SK-N-SH (cell line): ENCODE measurements around the gene TFAP2E. TPM values are rescaled to one million over a fixed set of nuclear protein-coding genes. Genes with fewer than 3 reads are reported as not detected.

Source experiments
- CTCF ChIA-PET: fragments of 300-600, 350-600 bp; formaldehyde crosslinking; extraction: SDS; loops from one replicate; lab custom pipeline; 2021; lab: Yijun Ruan, JAX
- POLR2A ChIA-PET: fragments of 350-600 bp; sonication (Branson Sonifier 250); formaldehyde crosslinking; extraction: SDS; loops from one replicate; lab custom pipeline; 2020; ENCODE audit warnings: antibody characterized with exemption, inconsistent platforms; lab: Yijun Ruan, JAX
- DNase-seq: peaks from one replicate; pipeline ENCODE4 v3.0.0; 2012
- H2AFZ ChIP-seq: fragments of 200-600 bp; sonication (generic); 2 replicates; pipeline ENCODE4 v1.8.1; 2016; ENCODE audit warnings: antibody characterized with exemption, mild to moderate bottlenecking, low read depth
- H3F3A ChIP-seq: fragments of 200-600 bp; sonication (generic); replicated peaks from 2 replicates; pipeline ENCODE3; 2016; ENCODE audit warnings: antibody characterized with exemption, mild to moderate bottlenecking; ENCODE audit not compliant: insufficient read depth
- H3K27ac ChIP-seq, 2 experiments: fragments of 200-500 bp in 1 of 2; fragments of 200-600 bp in 1 of 2; sonication (Bioruptor generic) in 1 of 2; sonication (generic), shearing (Covaris generic) in 1 of 2; 2 replicates each; pipeline versions ENCODE4 v1.5.1 to v1.6.1; 2014 to 2016; ENCODE audit warnings: low read depth in 2 of 2, inconsistent platforms in 1 of 2, low read length in 1 of 2, mild to moderate bottlenecking in 1 of 2, mixed read lengths in 1 of 2
- H3K27me3 ChIP-seq: fragments of 200-600 bp; sonication (generic), shearing (Covaris generic); 2 replicates; pipeline ENCODE4 v1.6.1; 2016; ENCODE audit warnings: mixed run types; ENCODE audit not compliant: insufficient read depth
- H3K36me3 ChIP-seq, 2 experiments: fragments of 200-500 bp in 1 of 2; fragments of 200-600 bp in 1 of 2; sonication (Bioruptor generic) in 1 of 2; sonication (generic) in 1 of 2; replicated peaks in 1 of 2; 2 replicates each; pipeline versions ENCODE3 to v1.5.1; 2014 to 2016; ENCODE audit warnings: low read length in 1 of 2, mild to moderate bottlenecking in 1 of 2; ENCODE audit not compliant: insufficient read depth in 2 of 2, control insufficient read depth in 1 of 2
- H3K4me1 ChIP-seq, 2 experiments: fragments of 200-500 bp in 1 of 2; fragments of 200-600 bp in 1 of 2; sonication (Bioruptor generic) in 1 of 2; sonication (generic), shearing (Covaris generic) in 1 of 2; 2 replicates each; pipeline versions ENCODE4 v1.5.1 to v1.6.1; 2014 to 2016; ENCODE audit warnings: low read depth in 1 of 2, low read length in 1 of 2, mixed run types in 1 of 2; ENCODE audit not compliant: insufficient read depth in 2 of 2, control insufficient read depth in 1 of 2
- H3K4me2 ChIP-seq: fragments of 200-600 bp; sonication (generic), shearing (Covaris generic); 2 replicates; pipeline ENCODE4 v1.6.1; 2017; ENCODE audit warnings: mixed run types
- H3K4me3 ChIP-seq, 2 experiments: fragments of 200-500 bp in 1 of 2; fragments of 200-600 bp in 1 of 2; sonication (Bioruptor generic) in 1 of 2; sonication (generic), shearing (Covaris generic) in 1 of 2; 2 replicates each; pipeline versions ENCODE4 v1.5.1 to v1.8.1; 2014 to 2016; ENCODE audit warnings: low read depth in 2 of 2, inconsistent platforms in 1 of 2, low read length in 1 of 2, mild to moderate bottlenecking in 1 of 2, mixed read lengths in 1 of 2, moderate library complexity in 1 of 2
- H3K79me2 ChIP-seq: fragments of 200-600 bp; sonication (generic); 2 replicates; pipeline ENCODE4 v1.8.1; 2017; ENCODE audit warnings: mild to moderate bottlenecking; ENCODE audit not compliant: insufficient read depth
- H3K9ac ChIP-seq: fragments of 200-600 bp; sonication (generic); 2 replicates; pipeline ENCODE4 v1.6.1; 2017; ENCODE audit warnings: mixed run types
- H3K9me2 ChIP-seq: fragments of 200-600 bp; sonication (generic); 2 replicates; pipeline ENCODE4 v1.6.1; 2017; ENCODE audit warnings: mixed run types
- H3K9me3 ChIP-seq: fragments of 200-600 bp; sonication (generic); 2 replicates; pipeline ENCODE4 v1.6.1; 2017; ENCODE audit warnings: mixed run types, mild to moderate bottlenecking, moderate library complexity
- H4K20me1 ChIP-seq: fragments of 200-600 bp; sonication (generic); 2 replicates; pipeline ENCODE4 v1.6.1; 2017; ENCODE audit warnings: mild to moderate bottlenecking, mixed run types; ENCODE audit not compliant: insufficient read depth
- CTCF ChIP-seq: fragments of 200-600 bp; sonication (generic); IDR thresholded peaks from 2 replicates; pipeline ENCODE4 v1.6.1; 2017; ENCODE audit warnings: antibody characterized with exemption, mild to moderate bottlenecking, moderate library complexity
- ELF1 ChIP-seq: IDR thresholded peaks from 2 replicates; pipeline ENCODE4 v1.4.0; 2012
- FOXJ3 ChIP-seq: sonication (generic); formaldehyde crosslinking; IDR thresholded peaks from 2 replicates; pipeline ENCODE4 v1.5.1; 2020; ENCODE audit warnings: mild to moderate bottlenecking, missing genetic modification reagents
- IRF3 ChIP-seq: fragments of 150-350 bp; IDR thresholded peaks from 2 replicates; pipeline ENCODE4 v1.6.1; 2016; ENCODE audit warnings: mild to moderate bottlenecking, low read depth, low read length
- JUND ChIP-seq: IDR thresholded peaks from 2 replicates; pipeline ENCODE4 v1.4.0; 2012
- MEF2A ChIP-seq: IDR thresholded peaks from 2 replicates; pipeline ENCODE4 v1.4.0; 2012; ENCODE audit warnings: low read depth, borderline replicate concordance
- MXI1 ChIP-seq: IDR thresholded peaks from 2 replicates; pipeline ENCODE4 v1.6.1; 2012; ENCODE audit warnings: mild to moderate bottlenecking, low read depth, low read length, improper control_type of control experiment
- NRF1 ChIP-seq: IDR thresholded peaks from 2 replicates; pipeline ENCODE4 v1.6.1; 2012; ENCODE audit warnings: low read depth, mild to moderate bottlenecking, low read length
- PBX3 ChIP-seq: IDR thresholded peaks from 2 replicates; pipeline ENCODE4; 2012
- RCOR1 ChIP-seq: fragments of 150-350 bp; IDR thresholded peaks from 2 replicates; pipeline ENCODE4 v1.6.1; 2017; ENCODE audit warnings: antibody characterized with exemption, low read length
- REST ChIP-seq: IDR thresholded peaks from 2 replicates; pipeline ENCODE4 v1.6.1; 2012; ENCODE audit warnings: mild to moderate bottlenecking, low read depth, low read length, moderate library complexity
- RFX5 ChIP-seq: IDR thresholded peaks from 2 replicates; pipeline ENCODE4 v1.6.1; 2012; ENCODE audit warnings: mild to moderate bottlenecking, improper control_type of control experiment, low read length
- RXRA ChIP-seq: IDR thresholded peaks from 2 replicates; pipeline ENCODE4 v1.4.0; 2012; ENCODE audit warnings: low read depth, mild to moderate bottlenecking, borderline replicate concordance
- SIN3A ChIP-seq: IDR thresholded peaks from 2 replicates; pipeline ENCODE4 v1.6.1; 2012; ENCODE audit warnings: low read depth, mild to moderate bottlenecking, low read length, moderate library complexity, borderline replicate concordance
- TCF12 ChIP-seq: IDR thresholded peaks from 2 replicates; pipeline ENCODE4 v1.4.0; 2012
- USF1 ChIP-seq: IDR thresholded peaks from 2 replicates; pipeline ENCODE4 v1.4.0; 2012; ENCODE audit warnings: low read depth, borderline replicate concordance
- YY1 ChIP-seq: IDR thresholded peaks from 2 replicates; pipeline ENCODE4 v1.4.0; 2012; ENCODE audit warnings: low read depth, mild to moderate bottlenecking
- polyA plus RNA-seq, 3 experiments: library from polyadenylated mRNA; depleted of rRNA; stranded (reverse); fragments of >200 nt; gene quantifications; 2 replicates each; pipeline ENCODE4 v1.2.3, GENCODE V29; 2012

TFAP2E gene
- polyA plus RNA-seq, 1 of the 3 experiments (the other 2 are of a cell fraction): 0.59 TPM

GRCh38 chr1:35535243-35535642 is 37.9 kb upstream of the TFAP2E start:
- H3K79me2 ChIP-seq: peaks cover 62% of the 10 kb centered on the region
- ChIA-PET POLR2A (no interaction called here), CTCF (interaction anchor here (0.8 to 1.0 kb wide), 2 partner anchors 33 to 682 kb away, joined by 3 read pairs; no protein-coding TSS in a partner anchor)
- no peaks in the 10 kb centered on the region for H3K9me2 ChIP-seq
- peaks cover 17% of the 10 kb centered on the region for H3F3A ChIP-seq
- peaks cover 7% of the 10 kb centered on the region for H4K20me1 ChIP-seq
- H3K27me3 ChIP-seq: no peaks in the 10 kb centered on the region
- no peak overlapping the region for H2AFZ ChIP-seq
- H3K4me2 ChIP-seq: no peak overlapping the region
- peaks cover 11 to 14% of the 10 kb centered on the region in 2 experiments; a peak in 3 of 4 replicates for H3K4me1 ChIP-seq
- no peak overlapping the region for H3K4me3 ChIP-seq
- TF ChIP-seq MEF2A (no peak), YY1 (no peak), TCF12 (no peak), FOXJ3 (no peak), RFX5 (no peak), MXI1 (no peak), SIN3A (no peak), CTCF (no peak), RXRA (no peak), NRF1 (no peak), USF1 (no peak), RCOR1 (no peak), ELF1 (no peak), JUND (no peak), PBX3 (no peak), IRF3 (no peak), REST (no peak)
- H3K9me3 ChIP-seq: 0 out of 2 replicates have a peak, but pooled peaks cover 3% of the 10 kb centered on the region
- H3K27ac ChIP-seq: no peak overlapping the region
- no peak for DNase-seq
- H3K36me3 ChIP-seq: peaks cover 27 to 29% of the 10 kb centered on the region in 2 experiments
- H3K9ac ChIP-seq: no peak overlapping the region
